Endodermal cell (in vitro differentiated cells): ENCODE measurements around the gene CLEC19A. TPM values are rescaled to one million over a fixed set of nuclear protein-coding genes. Genes with fewer than 3 reads are reported as not detected.

ENCODE experiments used
- DNase-seq: peaks from one replicate; pipeline ENCODE4 v3.0.0-alpha.2; 2017
- H3K27ac ChIP-seq: 2 replicates; pipeline ENCODE4 v1.5.1; 2013; ENCODE audit warnings: mild to moderate bottlenecking, low read depth, low read length, moderate library complexity
- H3K27me3 ChIP-seq: 2 replicates; pipeline ENCODE4 v1.6.1; 2013; ENCODE audit warnings: mild to moderate bottlenecking, low read length, moderate library complexity; ENCODE audit not compliant: insufficient read depth, control insufficient read depth, poor library complexity, severe bottlenecking
- H3K36me3 ChIP-seq: 2 replicates; pipeline ENCODE4 v1.7.0; 2013; ENCODE audit warnings: mild to moderate bottlenecking, low read length, moderate library complexity; ENCODE audit not compliant: control insufficient read depth, insufficient read depth
- H3K4me1 ChIP-seq: one replicate; pipeline ENCODE4 v1.7.0; 2013; ENCODE audit warnings: low read length; ENCODE audit not compliant: control insufficient read depth, insufficient read depth
- H3K4me3 ChIP-seq: 2 replicates; pipeline ENCODE4 v1.5.1; 2013; ENCODE audit warnings: mild to moderate bottlenecking, low read length, moderate library complexity
- H3K9ac ChIP-seq: 2 replicates; pipeline ENCODE4 v1.6.1; 2013; ENCODE audit warnings: mild to moderate bottlenecking, low read length, moderate library complexity; ENCODE audit not compliant: poor library complexity, severe bottlenecking; ENCODE audit errors: extremely low read depth
- H3K9me3 ChIP-seq: 2 replicates; pipeline ENCODE4 v1.6.1; 2013; ENCODE audit warnings: mild to moderate bottlenecking, low read length, moderate library complexity; ENCODE audit not compliant: control insufficient read depth
- H3K27ac Mint-ChIP-seq: 2 replicates; pipeline ENCODE4 v1.8.0; 2020; ENCODE audit warnings: mixed read lengths
- H3K27me3 Mint-ChIP-seq: 2 replicates; pipeline ENCODE4 v1.8.0; 2021; ENCODE audit warnings: mild to moderate bottlenecking, mixed read lengths; ENCODE audit not compliant: insufficient read depth
- H3K36me3 Mint-ChIP-seq: 2 replicates; pipeline ENCODE4 v1.8.0; 2020; ENCODE audit warnings: low read depth, mixed read lengths
- H3K4me1 Mint-ChIP-seq: 2 replicates; pipeline ENCODE4 v1.8.0; 2020; ENCODE audit warnings: mixed read lengths
- H3K4me3 Mint-ChIP-seq: 2 replicates; pipeline ENCODE4 v1.8.0; 2020; ENCODE audit warnings: mild to moderate bottlenecking, moderate library complexity, mixed read lengths
- H3K9me3 Mint-ChIP-seq: 2 replicates; pipeline ENCODE4 v1.8.0; 2020; ENCODE audit warnings: mild to moderate bottlenecking, mixed read lengths
- WGBS, 2 experiments: methylation state at CpG; one replicate each; pipeline versions ENCODE4 v1.1.5 to v1.1.7; 2013; ENCODE audit warnings: missing lambda C conversion rate in 2 of 2, mixed read lengths in 1 of 2; ENCODE audit not compliant: insufficient coverage in 1 of 2, insufficient read length in 1 of 2; 5-methylcytosine and 5-hydroxymethylcytosine counted together
- total RNA-seq, 2 donors: library from RNA; stranded (reverse); fragmentation: NEBNext Ultra II Directional in 1 of 2; extraction: Animal tissue kit (Norgen Biotek cat#: 25700) in 1 of 2; gene quantifications; 2 replicates in 1 of 2; 3 replicates in 1 of 2; pipeline ENCODE4 v1.2.1, GENCODE V29; 2021
- TF ChIP-seq, protein P1 (sequence below): fragments of 200-600 bp; sonication (generic); conservative IDR thresholded peaks from 2 replicates; pipeline ENCODE4 v1.5.0; 2021; ENCODE audit warnings: antibody characterized with exemption, mild to moderate bottlenecking

Gene CLEC19A
- total RNA-seq, 2 donors from 2014 or later = 1.6 to 1.9 TPM

DNA sequence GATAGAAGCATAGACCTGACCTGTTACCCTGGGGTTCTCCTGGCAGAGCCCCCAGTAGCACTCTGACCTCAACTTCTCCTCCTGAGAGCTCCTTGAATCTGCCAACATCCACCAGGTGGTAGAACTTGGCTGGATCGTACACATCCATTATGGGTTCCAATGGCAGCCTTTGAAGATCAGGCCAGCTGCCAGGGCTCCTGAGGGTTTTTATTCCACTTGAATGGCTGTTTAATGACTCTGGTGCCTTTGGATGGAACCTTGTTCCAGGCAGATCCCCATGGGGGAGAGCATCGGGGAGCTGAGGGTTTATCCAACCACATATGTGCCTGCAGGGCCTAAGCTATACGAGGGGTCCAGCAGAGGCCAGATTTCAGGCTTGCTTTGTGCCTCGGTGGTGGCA lies 47.1 kb upstream of the CLEC19A start:
- DNase-seq = no peak
- Histone ChIP-seq H3K4me1 (peaks cover 7% of the 10 kb centered on the region), H3K27ac (no peak overlapping the region), H3K4me3 (no peak overlapping the region), H3K36me3 (peaks cover 60% of the 10 kb centered on the region), H3K9ac (no peak overlapping the region), H3K27me3 (no peaks in the 10 kb centered on the region), H3K9me3 (peaks cover 57% of the 10 kb centered on the region)
- no peak overlapping the region for H3K27ac Mint-ChIP-seq
- peaks cover 29% of the 10 kb centered on the region for H3K36me3 Mint-ChIP-seq
- no peak overlapping the region for H3K4me3 Mint-ChIP-seq
- TF ChIP-seq, protein P1, sequence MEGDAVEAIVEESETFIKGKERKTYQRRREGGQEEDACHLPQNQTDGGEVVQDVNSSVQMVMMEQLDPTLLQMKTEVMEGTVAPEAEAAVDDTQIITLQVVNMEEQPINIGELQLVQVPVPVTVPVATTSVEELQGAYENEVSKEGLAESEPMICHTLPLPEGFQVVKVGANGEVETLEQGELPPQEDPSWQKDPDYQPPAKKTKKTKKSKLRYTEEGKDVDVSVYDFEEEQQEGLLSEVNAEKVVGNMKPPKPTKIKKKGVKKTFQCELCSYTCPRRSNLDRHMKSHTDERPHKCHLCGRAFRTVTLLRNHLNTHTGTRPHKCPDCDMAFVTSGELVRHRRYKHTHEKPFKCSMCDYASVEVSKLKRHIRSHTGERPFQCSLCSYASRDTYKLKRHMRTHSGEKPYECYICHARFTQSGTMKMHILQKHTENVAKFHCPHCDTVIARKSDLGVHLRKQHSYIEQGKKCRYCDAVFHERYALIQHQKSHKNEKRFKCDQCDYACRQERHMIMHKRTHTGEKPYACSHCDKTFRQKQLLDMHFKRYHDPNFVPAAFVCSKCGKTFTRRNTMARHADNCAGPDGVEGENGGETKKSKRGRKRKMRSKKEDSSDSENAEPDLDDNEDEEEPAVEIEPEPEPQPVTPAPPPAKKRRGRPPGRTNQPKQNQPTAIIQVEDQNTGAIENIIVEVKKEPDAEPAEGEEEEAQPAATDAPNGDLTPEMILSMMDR = no peak
- peaks cover 21% of the 10 kb centered on the region for H3K9me3 Mint-ChIP-seq
- H3K27me3 Mint-ChIP-seq = no peaks in the 10 kb centered on the region
- H3K4me1 Mint-ChIP-seq = no peaks in the 10 kb centered on the region
- WGBS, 2 experiments = 89 to 92% methylated on average over 4 of the region's 4 CpGs

DNA sequence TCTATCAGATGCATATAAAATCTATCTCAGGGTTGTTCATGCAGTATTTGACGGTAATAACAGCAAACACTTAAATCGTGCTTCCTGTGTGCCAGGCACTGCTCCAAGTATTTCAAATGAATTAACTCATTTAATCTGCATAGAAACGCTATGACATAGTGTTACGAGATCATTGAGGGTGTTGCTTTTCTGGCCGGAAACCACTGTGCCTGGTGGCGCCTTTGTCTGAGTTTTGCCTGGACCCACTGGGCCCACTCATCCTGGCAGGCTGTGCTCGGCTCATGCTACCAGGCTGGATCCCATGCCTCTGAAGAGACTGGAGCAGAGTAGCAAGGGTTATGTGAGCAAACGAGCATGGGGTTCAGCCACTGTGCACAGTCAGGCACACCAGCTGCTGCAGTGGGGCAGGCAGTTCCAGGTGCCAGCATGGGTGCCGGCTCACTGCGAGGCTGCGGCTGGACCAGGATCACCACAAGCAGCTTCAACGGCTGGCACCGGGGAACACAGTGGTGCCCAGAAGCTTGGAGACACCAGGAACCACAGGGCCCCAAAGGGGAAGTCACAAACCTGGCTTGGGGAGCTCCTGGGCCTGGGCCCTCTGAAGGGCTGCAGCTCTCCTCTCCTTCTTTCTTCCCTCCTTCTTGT lies 45.9 kb upstream of the CLEC19A start:
- H3K4me1 ChIP-seq = peaks cover 7% of the 10 kb centered on the region
- peaks cover 56% of the 10 kb centered on the region for H3K36me3 ChIP-seq
- no peak overlapping the region for H3K4me3 ChIP-seq
- Mint-ChIP-seq H3K4me3 (no peak overlapping the region), H3K4me1 (no peaks in the 10 kb centered on the region), H3K27ac (peak overlapping the region; percentile 58), H3K9me3 (peaks cover 21% of the 10 kb centered on the region), H3K27me3 (no peaks in the 10 kb centered on the region), H3K36me3 (peaks cover 31% of the 10 kb centered on the region)
- peaks cover 54% of the 10 kb centered on the region for H3K9me3 ChIP-seq
- WGBS, 2 experiments = 95 to 96% methylated on average over 10 to 13 of the region's 13 CpGs
- no peak overlapping the region for H3K9ac ChIP-seq
- no peak for DNase-seq
- TF ChIP-seq, protein P1 = no peak
- H3K27ac ChIP-seq = no peak overlapping the region
- no peaks in the 10 kb centered on the region for H3K27me3 ChIP-seq

DNA sequence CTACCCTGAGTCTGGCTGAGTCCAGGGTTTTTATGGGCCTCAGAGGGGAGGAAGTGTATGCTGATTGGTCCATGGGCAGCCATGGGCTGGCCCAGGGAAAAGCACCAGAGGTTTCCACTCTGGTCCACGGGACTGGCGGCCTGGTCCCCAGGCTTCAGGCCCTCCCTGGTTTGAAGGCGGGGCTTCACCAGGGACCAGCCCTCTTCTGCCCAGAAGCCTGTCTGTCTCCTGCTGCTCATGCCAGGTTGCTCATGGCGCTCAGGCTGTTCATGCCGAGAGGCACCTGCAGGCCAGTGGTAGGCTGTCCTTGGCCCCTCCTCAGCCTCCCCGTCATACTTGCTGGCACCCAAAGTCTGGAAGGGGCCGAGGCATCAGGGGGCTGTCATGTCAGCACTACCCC lies 45.0 kb upstream of the CLEC19A start:
- H3K9me3 ChIP-seq = peaks cover 45% of the 10 kb centered on the region
- Mint-ChIP-seq H3K27me3 (no peaks in the 10 kb centered on the region), H3K9me3 (peaks cover 14% of the 10 kb centered on the region), H3K27ac (no peak overlapping the region), H3K4me3 (no peak overlapping the region), H3K4me1 (peaks cover 1% of the 10 kb centered on the region), H3K36me3 (peaks cover 25% of the 10 kb centered on the region)
- no peak overlapping the region for H3K4me3 ChIP-seq
- no peaks in the 10 kb centered on the region for H3K27me3 ChIP-seq
- H3K4me1 ChIP-seq = peaks cover 7% of the 10 kb centered on the region
- no peak overlapping the region for H3K9ac ChIP-seq
- peaks cover 48% of the 10 kb centered on the region for H3K36me3 ChIP-seq
- 91 to 92% methylated on average over 3 to 7 of the region's 7 CpGs for WGBS, 2 experiments
- TF ChIP-seq, protein P1 = no peak
- no peak overlapping the region for H3K27ac ChIP-seq
- DNase-seq = peak; percentile 60
